Measurements from ENCODE around the gene ELOA. TPM values are rescaled to one million over a fixed set of nuclear protein-coding genes. Genes with fewer than 3 reads are reported as not detected.

The ELOA gene
- total RNA-seq, 1 donor from 2014 or later = 58.1 TPM

GRCh38 chr1:23800400-23801337 is 57.4 kb downstream of the ELOA start, which contains the start of gene GALE:
TSS of gene GALE (minus strand) at chr1:23800754. CDS start at chr1:23799007, 1,747 bp downstream.
- Histone ChIP-seq H3K27me3 (ENCODE audit: insufficient read depth, low read length) (no peaks in the 10 kb centered on the region), H3K4me2 (ENCODE audit: low read length) (peak within 1 kb of the TSS; percentile 96), H3K9ac (ENCODE audit: low read length) (peak within 1 kb of the TSS; percentile 87), H2AFZ (ENCODE audit: low read depth, low read length) (peak within 1 kb of the TSS; percentile 56), H3K9me3 (ENCODE audit: insufficient read depth, low read depth, low read length) (no peaks in the 10 kb centered on the region), H3K79me2 (ENCODE audit: insufficient read depth, low read length) (no peaks in the 10 kb centered on the region), H3K4me3 (ENCODE audit: insufficient read depth, low read depth, low read length) (peak within 1 kb of the TSS; percentile 71), H3K27ac (ENCODE audit: low read depth, low read length) (peak within 1 kb of the TSS; percentile 79), H3K36me3 (ENCODE audit: insufficient read depth, low read length) (no peaks in the 10 kb centered on the region), H3K4me1 (ENCODE audit: insufficient read depth, low read length) (peaks cover 16% of the 10 kb centered on the region), H4K20me1 (ENCODE audit: insufficient read depth, low read length) (peaks cover under 1% of the 10 kb centered on the region)
- FAIRE-seq (peak; percentile 26), DNase-seq (ENCODE audit: low read depth) (peak; percentile 89)
- peaks cover 5% of the 10 kb centered on the region for H3K4me1 Mint-ChIP-seq (ENCODE audit: low read depth, unreplicated experiment)
- H3K36me3 Mint-ChIP-seq (ENCODE audit: low read depth, unreplicated experiment) = peaks cover 8% of the 10 kb centered on the region
- H3K4me3 Mint-ChIP-seq (ENCODE audit: unreplicated experiment) = peak within 1 kb of the TSS; percentile 91
- no peaks in the 10 kb centered on the region for H3K9me3 Mint-ChIP-seq (ENCODE audit: unreplicated experiment)
- TF ChIP-seq CTCF (IDR thresholded peaks at IDR 0.05; ENCODE audit: insufficient read depth, low read depth, low read length) (no peak), EZH2 (IDR thresholded peaks at IDR 0.05; ENCODE audit: insufficient read depth, low read length) (peak; percentile 1)
- peak within 1 kb of the TSS; percentile 93 for H3K27ac Mint-ChIP-seq (ENCODE audit: unreplicated experiment)
- no peaks in the 10 kb centered on the region for H3K27me3 Mint-ChIP-seq (ENCODE audit: low read depth, unreplicated experiment)

- Mint-ChIP-seq H3K36me3 (ENCODE audit: low read depth, unreplicated experiment) (peaks cover 10% of the 10 kb centered on the region), H3K27ac (ENCODE audit: unreplicated experiment) (peak overlapping the region; percentile 81), H3K9me3 (ENCODE audit: unreplicated experiment) (no peaks in the 10 kb centered on the region), H3K4me1 (ENCODE audit: low read depth, unreplicated experiment) (peaks cover 5% of the 10 kb centered on the region), H3K27me3 (ENCODE audit: low read depth, unreplicated experiment) (no peaks in the 10 kb centered on the region), H3K4me3 (ENCODE audit: unreplicated experiment) (peak overlapping the region; percentile 84)
- Histone ChIP-seq H4K20me1 (ENCODE audit: insufficient read depth, low read length) (no peaks in the 10 kb centered on the region), H3K36me3 (ENCODE audit: insufficient read depth, low read length) (no peaks in the 10 kb centered on the region), H3K79me2 (ENCODE audit: insufficient read depth, low read length) (no peaks in the 10 kb centered on the region), H3K4me1 (ENCODE audit: insufficient read depth, low read length) (peaks cover 16% of the 10 kb centered on the region), H3K4me3 (ENCODE audit: insufficient read depth, low read depth, low read length) (peak overlapping the region; percentile 71), H3K9ac (ENCODE audit: low read length) (peak overlapping the region; percentile 87), H3K9me3 (ENCODE audit: insufficient read depth, low read depth, low read length) (no peaks in the 10 kb centered on the region), H3K27me3 (ENCODE audit: insufficient read depth, low read length) (no peaks in the 10 kb centered on the region), H2AFZ (ENCODE audit: low read depth, low read length) (peak overlapping the region; percentile 56), H3K27ac (ENCODE audit: low read depth, low read length) (peak overlapping the region; percentile 27), H3K4me2 (ENCODE audit: low read length) (peak overlapping the region; percentile 96)
- no peak for FAIRE-seq
- no peak for DNase-seq (ENCODE audit: low read depth)
- TF ChIP-seq CTCF (IDR thresholded peaks at IDR 0.05; ENCODE audit: insufficient read depth, low read depth, low read length) = no peak
- peak; percentile 42 for TF ChIP-seq EZH2 (IDR thresholded peaks at IDR 0.05; ENCODE audit: insufficient read depth, low read length)
Observed at GRCh38 chr1:23801338-23801748, 58.1 kb downstream of the ELOA start.

Data from astrocyte (in vitro differentiated cells and primary cell).